Central memory CD8-positive, alpha-beta T cell (primary cell): ENCODE results near the gene CTNND2.

ENCODE experiments used
- ATAC-seq: fragments of 150-1000 bp; cut with Tn5 transposase; replicated peaks from 2 replicates; pipeline ENCODE4 v1.10.0; 2022; ENCODE audit warnings: mild to moderate bottlenecking, moderate FRiP score, moderate number of reproducible peaks; ENCODE audit not compliant: poor library complexity, severe bottlenecking; ENCODE audit errors: extremely low read depth
- DNase-seq, 2 donors: peaks; one replicate each; pipeline ENCODE4 v3.0.0; 2021; ENCODE audit warnings: low spot score in 2 of 2
- H3K27ac Mint-ChIP-seq: one replicate; pipeline ENCODE4 v1.8.0; 2022; ENCODE audit warnings: low read depth, mild to moderate bottlenecking, moderate library complexity, mixed read lengths
- H3K27me3 Mint-ChIP-seq: one replicate; pipeline ENCODE4 v1.8.0; 2022; ENCODE audit warnings: mixed read lengths
- H3K36me3 Mint-ChIP-seq: one replicate; pipeline ENCODE4 v1.8.0; 2022; ENCODE audit warnings: mild to moderate bottlenecking, moderate library complexity, mixed read lengths; ENCODE audit not compliant: insufficient read depth
- H3K4me1 Mint-ChIP-seq: one replicate; pipeline ENCODE4 v1.8.0; 2022; ENCODE audit warnings: mixed read lengths
- H3K4me3 Mint-ChIP-seq: one replicate; pipeline ENCODE4 v1.8.0; 2022; ENCODE audit warnings: mild to moderate bottlenecking, moderate library complexity, mixed read lengths
- H3K9me3 Mint-ChIP-seq: one replicate; pipeline ENCODE4 v1.8.0; 2022; ENCODE audit warnings: mixed read lengths

Gene CTNND2

DNA sequence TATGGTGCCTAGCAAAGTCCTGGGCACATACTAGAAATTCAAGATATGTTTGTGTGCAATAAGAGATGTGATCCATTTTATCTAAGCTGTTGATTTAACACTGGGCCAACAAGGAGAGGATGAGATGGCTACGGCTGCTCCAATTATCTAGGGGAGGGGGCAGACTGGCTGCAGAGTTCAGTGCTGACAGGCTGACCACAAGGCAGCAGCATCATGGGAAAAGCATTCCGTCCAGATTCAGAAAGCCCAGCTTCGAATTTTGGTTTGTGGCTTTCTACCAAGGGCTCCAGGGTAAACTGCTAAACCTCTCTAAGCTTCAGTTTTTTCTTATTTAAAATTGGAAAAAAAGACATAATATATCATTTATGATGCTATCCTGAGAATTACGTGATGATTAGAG, 758.1 kb downstream of the CTNND2 start:
- DNase-seq (no peak), ATAC-seq (no peak)
- Mint-ChIP-seq H3K4me1 (no peaks in the 10 kb centered on the region), H3K4me3 (no peak overlapping the region), H3K9me3 (peaks cover 5% of the 10 kb centered on the region), H3K36me3 (peaks cover 3% of the 10 kb centered on the region), H3K27me3 (no peaks in the 10 kb centered on the region), H3K27ac (no peak overlapping the region)

DNA sequence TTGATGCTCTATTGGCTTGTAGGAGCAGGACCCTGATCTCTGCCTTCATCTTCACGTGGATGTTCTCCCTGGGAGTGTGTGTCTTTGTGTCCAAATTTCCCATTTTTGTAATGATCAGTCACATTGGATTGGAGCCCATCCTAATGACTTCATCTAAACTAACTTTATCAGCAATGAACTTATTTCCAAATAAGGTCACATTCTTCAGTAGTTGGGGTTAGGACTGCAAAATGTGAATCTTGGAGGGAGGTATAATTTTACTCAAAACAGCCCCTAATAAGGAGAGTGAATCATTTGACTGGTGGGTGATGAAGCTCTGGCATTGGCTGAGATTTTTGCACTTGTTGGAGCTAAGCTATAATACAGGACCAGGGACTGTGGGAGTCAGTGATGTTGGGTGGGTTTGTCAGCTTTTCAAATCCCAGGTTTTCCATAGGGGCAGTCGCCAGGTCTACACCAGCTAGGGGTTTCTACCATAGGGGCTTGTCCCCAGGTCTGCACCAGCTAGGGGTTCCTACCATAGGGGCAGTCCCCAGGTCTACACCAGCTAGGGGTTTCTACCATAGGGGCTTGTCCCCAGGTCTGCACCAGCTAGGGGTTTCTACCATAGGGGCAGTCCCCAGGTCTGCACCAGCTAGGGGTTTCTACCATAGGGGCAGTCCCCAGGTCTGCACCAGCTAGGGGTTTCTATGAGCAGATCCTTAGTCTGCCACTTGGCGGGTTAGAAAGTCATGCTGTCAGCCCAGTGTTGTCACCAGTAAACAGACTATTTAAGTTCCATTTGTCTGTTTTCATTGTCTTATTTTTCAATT, 760.6 kb downstream of the CTNND2 start:
- Mint-ChIP-seq H3K4me1 (no peaks in the 10 kb centered on the region), H3K4me3 (no peak overlapping the region), H3K27ac (no peak overlapping the region), H3K27me3 (no peaks in the 10 kb centered on the region), H3K9me3 (peaks cover 5% of the 10 kb centered on the region), H3K36me3 (peaks cover 3% of the 10 kb centered on the region)
- no peak for ATAC-seq
- DNase-seq, result no peak

DNA sequence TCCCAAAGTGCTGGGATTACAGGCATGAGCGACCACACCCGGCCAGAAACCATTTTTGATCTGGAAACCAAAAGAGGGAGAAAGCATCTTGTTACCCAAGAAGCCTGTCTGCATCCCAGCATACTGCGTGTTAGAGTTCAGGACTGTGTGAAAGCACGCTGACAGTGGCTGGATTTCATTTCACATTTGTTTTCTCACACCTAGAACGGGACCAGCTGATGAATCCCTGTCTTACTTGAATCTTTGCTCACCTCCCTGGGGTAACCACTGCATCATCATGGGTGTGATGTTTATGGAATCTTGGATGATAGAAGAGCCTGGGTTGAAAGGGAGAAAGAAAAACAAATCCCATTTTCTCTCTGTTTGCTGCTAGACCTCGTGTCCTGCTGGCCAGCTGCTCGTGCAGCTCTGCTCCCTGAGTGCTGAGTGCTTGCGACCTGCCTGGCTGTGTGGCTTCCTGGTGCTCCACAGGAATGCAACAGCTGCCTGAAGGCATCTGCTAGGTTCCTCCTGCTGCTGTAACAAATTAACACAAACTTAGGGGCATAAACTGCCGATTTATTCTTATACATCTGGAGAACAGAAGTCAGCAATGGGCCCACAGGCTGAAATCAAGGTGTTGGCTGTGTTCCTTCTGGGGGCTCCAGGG, 764.9 kb downstream of the CTNND2 start:
- no peaks in the 10 kb centered on the region for H3K9me3 Mint-ChIP-seq
- H3K36me3 Mint-ChIP-seq, result no peaks in the 10 kb centered on the region

DNA sequence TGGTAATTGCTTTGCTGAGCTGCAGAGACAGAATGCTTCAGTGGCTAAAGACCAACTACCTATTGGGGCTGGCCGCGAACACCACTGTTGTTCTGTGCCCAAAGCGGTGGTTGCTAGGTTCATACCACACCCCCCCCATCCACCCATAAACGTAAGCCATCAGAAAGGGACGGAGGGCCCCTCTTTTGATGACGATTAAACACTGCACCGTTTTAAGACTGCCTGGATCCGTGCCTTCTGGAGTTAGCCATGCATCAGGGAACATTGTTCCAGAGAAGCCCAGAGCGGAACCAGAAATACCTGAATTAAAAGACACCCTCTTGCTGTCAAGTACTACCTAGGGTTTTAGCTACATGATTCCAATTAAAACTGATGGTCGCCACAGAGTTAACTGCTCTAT, 774.1 kb downstream of the CTNND2 start:
- no peaks in the 10 kb centered on the region for H3K27me3 Mint-ChIP-seq
- H3K27ac Mint-ChIP-seq, result no peak overlapping the region
- H3K4me1 Mint-ChIP-seq, result no peaks in the 10 kb centered on the region
- H3K4me3 Mint-ChIP-seq, result no peak overlapping the region
- H3K9me3 Mint-ChIP-seq, result no peaks in the 10 kb centered on the region
- DNase-seq, result no peak
- no peak for ATAC-seq
- H3K36me3 Mint-ChIP-seq, result no peaks in the 10 kb centered on the region

More for the DNA sequence above, 764.9 kb downstream of the CTNND2 start:
- Mint-ChIP-seq H3K27me3 (no peaks in the 10 kb centered on the region), H3K27ac (no peak overlapping the region), H3K4me3 (no peak overlapping the region), H3K4me1 (no peaks in the 10 kb centered on the region)
- no peak for ATAC-seq
- no peak for DNase-seq

DNA sequence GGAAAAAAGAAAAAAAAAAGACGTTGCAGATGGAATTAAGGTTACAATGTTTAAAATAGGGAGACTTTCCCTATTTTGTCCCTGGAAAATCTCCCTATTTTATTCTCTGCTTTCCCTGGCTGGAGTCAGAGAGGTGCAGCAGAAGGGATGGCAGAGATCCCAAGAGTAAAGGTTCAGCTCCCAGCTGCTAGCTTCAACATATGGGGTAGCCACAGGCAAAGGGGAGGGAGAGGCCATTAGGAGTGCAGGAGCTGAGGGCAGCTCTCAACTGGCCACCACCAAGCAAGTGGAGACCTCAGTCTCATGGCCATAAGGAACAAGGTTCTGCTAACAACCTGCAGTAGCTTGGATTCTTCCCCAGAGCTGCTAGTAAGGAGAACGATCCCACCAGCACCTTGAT, 776.2 kb downstream of the CTNND2 start:
- Mint-ChIP-seq H3K27me3 (no peaks in the 10 kb centered on the region), H3K27ac (no peak overlapping the region), H3K4me1 (no peaks in the 10 kb centered on the region), H3K9me3 (no peaks in the 10 kb centered on the region), H3K36me3 (no peaks in the 10 kb centered on the region), H3K4me3 (no peak overlapping the region)
- ATAC-seq (no peak), DNase-seq (no peak)

DNA sequence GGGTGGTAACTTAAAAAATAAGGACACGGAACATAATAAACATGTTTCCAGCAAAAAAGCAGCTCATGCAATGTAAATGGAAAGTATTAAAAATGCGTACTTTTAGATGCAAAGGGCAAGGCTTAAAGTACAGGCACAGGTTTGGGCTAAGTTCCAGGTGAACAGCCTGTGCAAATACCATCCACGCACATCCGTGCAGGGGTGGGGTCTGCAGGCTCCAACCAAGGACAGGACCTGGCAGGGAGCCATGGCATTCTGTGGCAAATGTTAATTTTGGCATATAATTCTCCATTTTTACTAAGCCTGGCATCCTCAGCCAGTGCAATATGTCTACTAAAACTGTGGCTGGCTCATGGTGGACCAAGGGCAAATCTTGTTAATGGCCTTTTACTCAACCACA, 777.4 kb downstream of the CTNND2 start:
- H3K9me3 Mint-ChIP-seq, result no peaks in the 10 kb centered on the region
- no peak for ATAC-seq
- no peaks in the 10 kb centered on the region for H3K4me1 Mint-ChIP-seq

DNA sequence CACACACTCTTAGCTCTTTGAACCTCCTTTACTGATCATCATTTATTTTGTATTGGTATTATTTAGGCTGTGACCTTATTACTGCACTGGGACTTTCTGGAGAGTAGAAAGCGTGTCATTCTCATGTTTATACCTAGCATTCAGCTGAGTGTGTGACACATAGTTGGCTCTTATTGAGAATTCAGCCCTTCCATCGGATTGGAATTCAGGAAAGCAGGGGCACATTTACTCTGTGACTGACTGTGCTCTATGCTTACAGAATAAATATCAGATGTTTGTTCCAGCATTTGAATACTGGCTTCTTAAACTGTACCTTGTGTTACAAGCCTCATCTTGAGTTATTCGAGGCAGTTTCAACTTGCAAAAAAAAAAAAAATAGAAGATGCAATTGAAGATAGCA, 782.4 kb downstream of the CTNND2 start:
- H3K9me3 Mint-ChIP-seq, result no peaks in the 10 kb centered on the region
- ATAC-seq (no peak), DNase-seq (no peak)
- H3K36me3 Mint-ChIP-seq, result no peaks in the 10 kb centered on the region
- H3K4me3 Mint-ChIP-seq, result no peak overlapping the region
- no peaks in the 10 kb centered on the region for H3K27me3 Mint-ChIP-seq
- H3K4me1 Mint-ChIP-seq, result no peaks in the 10 kb centered on the region
- no peak overlapping the region for H3K27ac Mint-ChIP-seq

More for the DNA sequence above, 777.4 kb downstream of the CTNND2 start:
- no peak overlapping the region for H3K4me3 Mint-ChIP-seq
- H3K27me3 Mint-ChIP-seq, result no peaks in the 10 kb centered on the region
- H3K36me3 Mint-ChIP-seq, result no peaks in the 10 kb centered on the region
- H3K27ac Mint-ChIP-seq, result no peak overlapping the region
- DNase-seq, result no peak

DNA sequence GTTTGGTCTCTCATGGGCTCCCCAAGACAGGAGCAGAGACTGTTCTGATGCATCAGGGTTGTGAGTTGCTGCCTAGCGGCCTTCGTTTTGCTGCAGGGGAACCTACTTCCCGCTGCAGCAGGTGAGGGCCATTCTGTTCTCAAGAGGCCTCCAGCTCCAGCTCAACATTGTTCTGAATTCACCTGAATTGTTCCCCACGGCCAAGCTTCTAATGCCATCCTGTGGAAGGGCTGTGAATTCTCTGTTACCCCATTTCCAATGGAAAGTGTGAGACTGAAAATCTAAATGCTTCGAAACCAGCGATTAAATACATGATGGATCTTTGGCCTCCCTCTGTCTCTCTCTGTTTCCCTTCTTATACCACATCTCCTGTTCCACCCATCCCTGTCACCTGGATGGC, 794.1 kb downstream of the CTNND2 start:
- H3K4me1 Mint-ChIP-seq, result no peaks in the 10 kb centered on the region

DNA sequence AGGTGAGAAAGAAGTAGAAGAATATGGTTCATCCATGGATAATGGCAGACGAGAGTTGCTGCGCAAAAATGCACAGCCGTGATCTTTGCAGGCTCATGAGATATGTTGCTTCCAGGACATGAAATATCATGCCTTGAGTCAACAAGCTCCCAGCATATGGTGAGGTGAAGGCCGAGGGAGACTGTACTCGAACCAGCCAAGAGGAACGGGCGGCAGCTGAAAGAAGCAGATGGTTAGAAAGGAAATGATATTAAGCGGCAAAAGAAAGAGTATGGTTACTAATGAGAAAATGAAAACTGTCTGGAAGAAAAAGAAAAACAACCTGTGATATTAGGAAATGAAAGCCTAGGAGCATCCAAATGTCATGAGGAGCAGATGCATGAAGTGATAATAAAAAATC, 798.5 kb downstream of the CTNND2 start:
- no peak for ATAC-seq
- Mint-ChIP-seq H3K4me3 (no peak overlapping the region), H3K27ac (no peak overlapping the region), H3K27me3 (no peaks in the 10 kb centered on the region), H3K36me3 (no peaks in the 10 kb centered on the region), H3K9me3 (no peaks in the 10 kb centered on the region), H3K4me1 (no peaks in the 10 kb centered on the region)
- no peak for DNase-seq

More for the DNA sequence above, 794.1 kb downstream of the CTNND2 start:
- Mint-ChIP-seq H3K27me3 (no peaks in the 10 kb centered on the region), H3K9me3 (no peaks in the 10 kb centered on the region), H3K27ac (no peak overlapping the region), H3K36me3 (no peaks in the 10 kb centered on the region), H3K4me3 (no peak overlapping the region)
- no peak for DNase-seq
- ATAC-seq, result no peak

DNA sequence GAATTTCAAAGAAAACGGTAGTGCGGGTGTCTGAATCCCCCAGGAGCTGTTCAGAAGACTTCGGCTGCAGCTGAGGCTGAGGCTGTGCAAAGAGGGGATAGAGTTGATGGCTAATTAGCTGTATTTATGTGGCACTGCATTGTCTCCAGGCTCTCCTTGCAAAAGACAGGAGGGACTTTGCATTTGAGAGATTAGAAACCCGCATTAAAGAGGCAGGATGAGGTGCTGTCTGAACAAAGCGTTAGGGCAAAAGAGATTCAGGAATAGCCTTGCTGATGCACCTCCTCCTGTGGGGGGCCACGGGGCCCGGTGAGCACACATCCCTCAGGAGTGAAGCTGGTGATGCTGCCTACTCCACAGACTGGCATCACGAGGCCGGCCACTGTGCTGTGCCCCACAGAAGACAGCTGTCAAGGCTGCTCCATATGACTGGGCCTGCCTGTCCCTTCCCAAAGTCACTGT, 799.6 kb downstream of the CTNND2 start:
- ATAC-seq (no peak), DNase-seq (no peak)
- H3K27me3 Mint-ChIP-seq, result no peaks in the 10 kb centered on the region
- H3K27ac Mint-ChIP-seq, result no peak overlapping the region
- H3K9me3 Mint-ChIP-seq, result no peaks in the 10 kb centered on the region
- no peaks in the 10 kb centered on the region for H3K36me3 Mint-ChIP-seq
- no peaks in the 10 kb centered on the region for H3K4me1 Mint-ChIP-seq
- no peak overlapping the region for H3K4me3 Mint-ChIP-seq

DNA sequence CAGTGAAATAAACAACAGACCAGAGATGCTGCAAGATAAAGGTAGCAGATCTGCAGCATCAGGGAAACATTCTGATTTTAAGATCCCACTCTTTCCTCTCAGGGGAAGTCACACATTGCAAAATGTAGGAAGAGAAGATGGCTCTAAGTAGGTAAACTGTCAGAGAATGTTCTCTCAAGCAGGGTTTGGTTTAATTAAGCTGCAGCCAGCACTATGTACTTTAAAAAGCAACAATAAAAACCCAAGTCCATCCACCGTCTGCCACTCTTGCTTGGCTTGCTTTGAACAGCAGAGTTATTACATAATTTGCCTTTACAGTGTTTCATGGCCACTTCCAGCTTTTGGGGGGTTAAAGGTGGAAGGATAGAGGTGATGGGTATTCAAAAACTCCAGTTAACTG, 800.0 kb downstream of the CTNND2 start:
- Mint-ChIP-seq H3K27ac (no peak overlapping the region), H3K9me3 (no peaks in the 10 kb centered on the region), H3K4me1 (no peaks in the 10 kb centered on the region), H3K36me3 (no peaks in the 10 kb centered on the region), H3K27me3 (no peaks in the 10 kb centered on the region), H3K4me3 (no peak overlapping the region)
- DNase-seq (no peak), ATAC-seq (no peak)

DNA sequence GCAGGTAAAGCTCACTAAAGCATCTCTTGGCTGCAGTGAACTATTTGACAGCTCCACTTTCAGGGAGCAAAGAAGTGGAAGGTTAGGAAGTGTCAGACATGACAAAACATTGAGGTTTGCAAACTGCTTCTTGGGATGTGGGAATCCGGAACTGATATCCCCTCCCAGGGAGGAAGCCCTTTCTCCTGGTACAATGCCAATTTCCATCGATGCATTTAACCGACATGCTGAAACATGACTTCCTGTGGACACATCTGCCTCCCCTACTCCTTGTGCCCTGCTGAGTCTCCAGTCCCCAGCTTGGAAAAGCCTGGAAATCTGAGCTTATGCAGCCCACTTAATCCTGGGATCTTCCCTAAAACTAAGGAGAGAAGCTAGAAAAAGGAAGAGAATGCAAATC, 820.1 kb downstream of the CTNND2 start:
- ATAC-seq, result no peak
- Mint-ChIP-seq H3K4me3 (no peak overlapping the region), H3K36me3 (no peaks in the 10 kb centered on the region), H3K9me3 (peaks cover 9% of the 10 kb centered on the region), H3K27me3 (peaks cover 13% of the 10 kb centered on the region), H3K27ac (no peak overlapping the region), H3K4me1 (no peaks in the 10 kb centered on the region)
- DNase-seq, result no peak

DNA sequence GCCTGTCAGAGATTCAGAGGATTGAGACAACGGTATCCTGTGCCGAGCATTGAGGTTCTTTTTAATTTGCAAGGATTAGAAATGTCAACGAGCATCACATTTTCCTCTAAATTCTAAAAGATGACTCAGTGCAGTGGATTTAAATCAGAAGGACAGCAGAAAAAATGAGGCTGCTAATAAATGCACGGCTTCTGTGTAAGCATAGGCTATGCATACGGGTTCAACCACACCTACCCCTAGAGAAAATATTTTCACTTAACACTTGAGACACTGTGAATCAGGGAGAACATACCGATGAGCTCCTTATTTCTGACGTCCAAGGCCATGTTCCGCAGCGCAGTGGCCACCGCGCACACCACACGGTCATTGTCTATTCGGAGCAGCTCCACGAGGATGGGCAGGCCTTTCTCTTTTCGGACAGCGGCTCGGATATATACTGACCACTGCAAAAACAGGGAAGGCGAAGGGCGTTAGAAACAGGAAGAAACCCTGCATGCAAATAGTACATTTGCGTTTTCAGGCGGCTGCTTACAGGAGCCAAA, 821.8 kb downstream of the CTNND2 start:
- ATAC-seq, result no peak
- Mint-ChIP-seq H3K27ac (no peak overlapping the region), H3K4me1 (no peaks in the 10 kb centered on the region), H3K36me3 (no peaks in the 10 kb centered on the region), H3K9me3 (peaks cover 9% of the 10 kb centered on the region), H3K27me3 (peaks cover 14% of the 10 kb centered on the region), H3K4me3 (no peak overlapping the region)
- no peak for DNase-seq
